Right lobe of liver (tissue), 6 donors: ENCODE data around the gene GSG1L. TPM values are rescaled to one million over a fixed set of nuclear protein-coding genes. Genes with fewer than 3 reads are reported as not detected.

Experiments used
- ATAC-seq, 4 donors: fragments of 200-7000 bp; cut with Tn5 transposase; one replicate each; pipeline ENCODE4 v1.9.1; 2020; ENCODE audit warnings: mild to moderate bottlenecking in 4 of 4, moderate library complexity in 4 of 4
- DNase-seq, 3 donors: peaks; one replicate each; pipeline ENCODE4 v3.0.0-alpha.2; 2020
- H3K27ac ChIP-seq, 3 donors: fragments of 200-600 bp; one replicate each; pipeline ENCODE4 v1.8.0; 2022
- H3K27me3 ChIP-seq, 2 donors: fragments of 200-600 bp; one replicate each; pipeline ENCODE4 v1.8.0; 2022
- H3K36me3 ChIP-seq, 4 donors: fragments of 200-600 bp; sonication (generic) in 1 of 4; one replicate each; pipeline versions ENCODE4 v1.5.1 to v1.8.0; 2017 to 2022; ENCODE audit warnings: control low read depth in 1 of 4
- H3K4me1 ChIP-seq, 4 donors: fragments of 200-600 bp; sonication (generic) in 1 of 4; one replicate each; pipeline versions ENCODE4 v1.5.1 to v1.8.0; 2017 to 2022; ENCODE audit warnings: control low read depth in 1 of 4
- H3K4me3 ChIP-seq, 3 donors: fragments of 200-600 bp; one replicate each; pipeline ENCODE4 v1.8.0; 2022
- H3K9me3 ChIP-seq, 4 donors: fragments of 200-600 bp; sonication (generic) in 1 of 4; one replicate each; pipeline versions ENCODE4 v1.5.1 to v1.8.0; 2017 to 2022; ENCODE audit warnings: control low read depth in 1 of 4
- CTCF ChIP-seq, 4 donors: fragments of 200-600 bp in 3 of 4; fragments of 450-650 bp in 1 of 4; IDR thresholded peaks; one replicate each; pipeline versions ENCODE4 v1.5.1 to v1.8.0; 2016 to 2022; ENCODE audit warnings: antibody characterized with exemption in 4 of 4, mild to moderate bottlenecking in 2 of 4
- POLR2A ChIP-seq: fragments of 450-650 bp; IDR thresholded peaks from one replicate; pipeline ENCODE4 v1.6.1; 2017; ENCODE audit warnings: antibody characterized with exemption, mild to moderate bottlenecking
- WGBS: methylation state at CpG from one replicate; pipeline ENCODE4 v1.1.6; 2018; ENCODE audit warnings: low coverage, low lambda C conversion rate; ENCODE audit not compliant: insufficient coverage; ENCODE audit errors: missing lambda C conversion rate; 5-methylcytosine and 5-hydroxymethylcytosine counted together
- intact Hi-C, 2 donors: fragments of 100-400 bp; cut with DNase I; formaldehyde crosslinking; loops; one replicate each; pipeline versions ENCODE4 v1.11.2 to v1.14.1; 2022
- total RNA-seq, 6 experiments: library from RNA; depleted of rRNA in 2 of 6; stranded (reverse); fragments of >200 nt in 2 of 6; fragmentation: NEBNext Ultra II Directional in 3 of 6; extraction: Animal tissue kit (Norgen Biotek cat#: 25700) in 3 of 6; gene quantifications; one replicate each; pipeline versions ENCODE4 v1.1.0 to v1.2.4, GENCODE V29; 2016 to 2023
- donor health status: DM: no; HTN: yes; CAD: no.
- donor health status: DM: no; HTN: no; CAD: no.
- donor health status: DM: no; HTN: no; CAD: no.
- donor health status: DM: no; HTN: yes; CAD: no.
- donor health status: DM: no; HTN: yes; CAD: no.

GSG1L gene
- total RNA-seq, 6 experiments from 2014 or later = 0.33 TPM; not detected in 5

- no peaks in the 10 kb centered on the region for H3K36me3 ChIP-seq
- no peaks in the 10 kb centered on the region for H3K27me3 ChIP-seq
- WGBS = 23% methylated on average over 7 of the region's 11 CpGs
- ATAC-seq = peak in 1 of 4 donors; percentile 43
- no peak for TF ChIP-seq CTCF (IDR thresholded peaks at IDR 0.05)
- TF ChIP-seq POLR2A = no peak
- H3K9me3 ChIP-seq = no peaks in the 10 kb centered on the region
- no peak for DNase-seq
- intact Hi-C loops = no loop called here
- H3K27ac ChIP-seq = no peak overlapping the region
- H3K4me3 ChIP-seq = no peak overlapping the region
- no peaks in the 10 kb centered on the region for H3K4me1 ChIP-seq
These were observed 267.4 kb downstream of the GSG1L start for GRCh38 chr16:27795992-27796614.

- no peak for TF ChIP-seq POLR2A
These were observed 270.3 kb downstream of the GSG1L start for GRCh38 chr16:27793249-27793622.

GRCh38 chr16:27792486-27793248 is 270.8 kb downstream of the GSG1L start:
- no peak for ATAC-seq
- Histone ChIP-seq H3K36me3 (no peaks in the 10 kb centered on the region), H3K9me3 (no peaks in the 10 kb centered on the region), H3K27me3 (no peaks in the 10 kb centered on the region), H3K27ac (no peak overlapping the region), H3K4me3 (no peak overlapping the region), H3K4me1 (no peaks in the 10 kb centered on the region)
- WGBS = 62% methylated on average over 5 of the region's 7 CpGs
- no peak for TF ChIP-seq CTCF (IDR thresholded peaks at IDR 0.05)
- TF ChIP-seq POLR2A = no peak
- intact Hi-C loops = no loop called here
- DNase-seq = no peak

More at GRCh38 chr16:27793249-27793622, 270.3 kb downstream of the GSG1L start:
- intact Hi-C loops = no loop called here
- Histone ChIP-seq H3K4me3 (no peak overlapping the region), H3K27me3 (no peaks in the 10 kb centered on the region), H3K9me3 (no peaks in the 10 kb centered on the region), H3K27ac (no peak overlapping the region), H3K4me1 (no peaks in the 10 kb centered on the region), H3K36me3 (no peaks in the 10 kb centered on the region)
- ATAC-seq = no peak
- no peak for DNase-seq

- Histone ChIP-seq H3K4me1 (no peaks in the 10 kb centered on the region), H3K36me3 (no peaks in the 10 kb centered on the region), H3K9me3 (no peaks in the 10 kb centered on the region), H3K27ac (no peak overlapping the region), H3K27me3 (no peaks in the 10 kb centered on the region), H3K4me3 (no peak overlapping the region)
- no CpG with 5 or more reads among the region's 6 CpGs for WGBS
- ATAC-seq (peak in 1 of 4 donors; percentile 9), DNase-seq (no peak)
- intact Hi-C loops = no loop called here
- TF ChIP-seq POLR2A (no peak), CTCF (IDR thresholded peaks at IDR 0.05) (no peak)
These were observed 272.2 kb downstream of the GSG1L start for GRCh38 chr16:27791404-27791719.

GRCh38 chr16:27790546-27791403 is 272.7 kb downstream of the GSG1L start:
- peak in 1 of 4 donors; percentile 28 for ATAC-seq
- no peak overlapping the region for H3K27ac ChIP-seq
- WGBS = no CpG with 5 or more reads among the region's 12 CpGs
- DNase-seq = peak in 1 of 3 donors; percentile 13
- H3K4me1 ChIP-seq = no peaks in the 10 kb centered on the region
- no peak overlapping the region for H3K4me3 ChIP-seq
- intact Hi-C loops = no loop called here
- no peaks in the 10 kb centered on the region for H3K36me3 ChIP-seq
- no peaks in the 10 kb centered on the region for H3K9me3 ChIP-seq
- no peaks in the 10 kb centered on the region for H3K27me3 ChIP-seq
- TF ChIP-seq CTCF (IDR thresholded peaks at IDR 0.05) = no peak
- no peak for TF ChIP-seq POLR2A
